Neural cell (in vitro differentiated cells): ENCODE measurements around the gene GANAB.

Experiments
- EP300 ChIP-seq: fragments of 450-650 bp; conservative IDR thresholded peaks from 2 replicates; pipeline ENCODE4 v1.6.1; 2014; ENCODE audit warnings: antibody characterized with exemption, mild to moderate bottlenecking, moderate library complexity; ENCODE audit not compliant: poor library complexity, severe bottlenecking
- EZH2 ChIP-seq: fragments of 200-600, 300-800 bp; shearing (Covaris generic), sonication (generic); IDR thresholded peaks from 2 replicates; pipeline ENCODE4 v1.6.1; 2014; ENCODE audit warnings: antibody characterized with exemption, low read length, borderline replicate concordance, mild to moderate bottlenecking; ENCODE audit not compliant: insufficient read depth, poor library complexity, severe bottlenecking
- TF ChIP-seq, protein P1 (sequence below): fragments of 450-650 bp; IDR thresholded peaks from 2 replicates; pipeline ENCODE4 v1.5.1; 2014; ENCODE audit warnings: antibody characterized with exemption, mild to moderate bottlenecking, moderate library complexity; ENCODE audit not compliant: poor library complexity, severe bottlenecking
- TF ChIP-seq, protein P2 (sequence below): IDR thresholded peaks from 2 replicates; pipeline ENCODE4 v1.6.1; 2012; ENCODE audit warnings: borderline replicate concordance

- TF ChIP-seq, protein P1, sequence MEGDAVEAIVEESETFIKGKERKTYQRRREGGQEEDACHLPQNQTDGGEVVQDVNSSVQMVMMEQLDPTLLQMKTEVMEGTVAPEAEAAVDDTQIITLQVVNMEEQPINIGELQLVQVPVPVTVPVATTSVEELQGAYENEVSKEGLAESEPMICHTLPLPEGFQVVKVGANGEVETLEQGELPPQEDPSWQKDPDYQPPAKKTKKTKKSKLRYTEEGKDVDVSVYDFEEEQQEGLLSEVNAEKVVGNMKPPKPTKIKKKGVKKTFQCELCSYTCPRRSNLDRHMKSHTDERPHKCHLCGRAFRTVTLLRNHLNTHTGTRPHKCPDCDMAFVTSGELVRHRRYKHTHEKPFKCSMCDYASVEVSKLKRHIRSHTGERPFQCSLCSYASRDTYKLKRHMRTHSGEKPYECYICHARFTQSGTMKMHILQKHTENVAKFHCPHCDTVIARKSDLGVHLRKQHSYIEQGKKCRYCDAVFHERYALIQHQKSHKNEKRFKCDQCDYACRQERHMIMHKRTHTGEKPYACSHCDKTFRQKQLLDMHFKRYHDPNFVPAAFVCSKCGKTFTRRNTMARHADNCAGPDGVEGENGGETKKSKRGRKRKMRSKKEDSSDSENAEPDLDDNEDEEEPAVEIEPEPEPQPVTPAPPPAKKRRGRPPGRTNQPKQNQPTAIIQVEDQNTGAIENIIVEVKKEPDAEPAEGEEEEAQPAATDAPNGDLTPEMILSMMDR, result no peak
- TF ChIP-seq, protein P2, sequence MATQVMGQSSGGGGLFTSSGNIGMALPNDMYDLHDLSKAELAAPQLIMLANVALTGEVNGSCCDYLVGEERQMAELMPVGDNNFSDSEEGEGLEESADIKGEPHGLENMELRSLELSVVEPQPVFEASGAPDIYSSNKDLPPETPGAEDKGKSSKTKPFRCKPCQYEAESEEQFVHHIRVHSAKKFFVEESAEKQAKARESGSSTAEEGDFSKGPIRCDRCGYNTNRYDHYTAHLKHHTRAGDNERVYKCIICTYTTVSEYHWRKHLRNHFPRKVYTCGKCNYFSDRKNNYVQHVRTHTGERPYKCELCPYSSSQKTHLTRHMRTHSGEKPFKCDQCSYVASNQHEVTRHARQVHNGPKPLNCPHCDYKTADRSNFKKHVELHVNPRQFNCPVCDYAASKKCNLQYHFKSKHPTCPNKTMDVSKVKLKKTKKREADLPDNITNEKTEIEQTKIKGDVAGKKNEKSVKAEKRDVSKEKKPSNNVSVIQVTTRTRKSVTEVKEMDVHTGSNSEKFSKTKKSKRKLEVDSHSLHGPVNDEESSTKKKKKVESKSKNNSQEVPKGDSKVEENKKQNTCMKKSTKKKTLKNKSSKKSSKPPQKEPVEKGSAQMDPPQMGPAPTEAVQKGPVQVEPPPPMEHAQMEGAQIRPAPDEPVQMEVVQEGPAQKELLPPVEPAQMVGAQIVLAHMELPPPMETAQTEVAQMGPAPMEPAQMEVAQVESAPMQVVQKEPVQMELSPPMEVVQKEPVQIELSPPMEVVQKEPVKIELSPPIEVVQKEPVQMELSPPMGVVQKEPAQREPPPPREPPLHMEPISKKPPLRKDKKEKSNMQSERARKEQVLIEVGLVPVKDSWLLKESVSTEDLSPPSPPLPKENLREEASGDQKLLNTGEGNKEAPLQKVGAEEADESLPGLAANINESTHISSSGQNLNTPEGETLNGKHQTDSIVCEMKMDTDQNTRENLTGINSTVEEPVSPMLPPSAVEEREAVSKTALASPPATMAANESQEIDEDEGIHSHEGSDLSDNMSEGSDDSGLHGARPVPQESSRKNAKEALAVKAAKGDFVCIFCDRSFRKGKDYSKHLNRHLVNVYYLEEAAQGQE, result no peak
- TF ChIP-seq EP300 (no peak), EZH2 (no peak)
Measured at GRCh38 chr11:62649486-62649885, 3.1 kb upstream of the GANAB start.
